ENCODE results near the gene SUPT5H. TPM values are rescaled to one million over a fixed set of nuclear protein-coding genes. Genes with fewer than 3 reads are reported as not detected.
A peak's percentile ranks its signal among the peaks of the same experiment; 100 is the strongest.

Gene SUPT5H
- total RNA-seq, 1 donor from 2014 or later: 142 TPM

DNA sequence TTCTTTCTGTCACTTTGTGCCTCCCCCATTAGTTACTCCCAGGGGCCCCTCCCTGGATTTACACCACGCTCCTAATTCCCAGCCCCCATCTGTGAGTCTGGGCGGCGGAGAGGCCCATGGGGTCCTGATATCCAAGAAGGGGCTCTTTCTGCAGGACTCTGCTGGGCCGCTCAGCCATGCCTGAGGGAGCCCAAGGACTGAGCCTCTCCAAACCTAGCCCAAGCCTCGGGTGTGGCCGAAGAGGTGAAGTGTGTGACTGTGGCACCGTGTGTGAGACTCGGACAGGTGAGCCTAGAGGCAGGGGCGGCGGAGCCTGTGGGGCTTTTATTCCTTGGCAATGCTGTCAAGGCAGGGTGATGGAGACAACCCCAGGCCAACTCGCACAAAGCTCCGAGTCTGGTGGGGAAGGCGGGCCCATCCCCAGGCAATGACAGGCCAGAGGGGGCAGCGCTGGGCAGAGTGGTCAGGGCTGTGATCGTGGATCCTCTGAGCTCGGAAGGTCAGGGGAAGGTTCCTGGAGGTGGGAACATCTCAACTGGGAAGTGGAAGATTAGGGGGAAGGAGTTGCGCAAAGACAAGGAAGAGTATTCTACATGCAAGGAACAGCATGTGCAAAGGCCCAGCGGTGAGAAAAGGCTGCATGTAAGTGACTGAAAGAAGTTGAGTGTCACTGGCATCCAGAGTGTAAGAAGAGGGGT is 31.3 kb upstream of the SUPT5H start:
- DNase-seq (ENCODE audit: low spot score in 2 of 2): peak in 1 of 2 donors; percentile 84

GRCh38 chr19:39415111-39416046 is 30.0 kb upstream of the SUPT5H start:
- H3K27ac ChIP-seq: peak overlapping the region; percentile 55 to 86
- intact Hi-C loops (cut with DNase I): no loop called here
- no peaks in the 10 kb centered on the region for H3K27me3 ChIP-seq
- H3K36me3 ChIP-seq: peaks cover 36 to 38% of the 10 kb centered on the region in 2 donors
- no peaks in the 10 kb centered on the region for H3K9me3 ChIP-seq
- TF ChIP-seq, protein P1, sequence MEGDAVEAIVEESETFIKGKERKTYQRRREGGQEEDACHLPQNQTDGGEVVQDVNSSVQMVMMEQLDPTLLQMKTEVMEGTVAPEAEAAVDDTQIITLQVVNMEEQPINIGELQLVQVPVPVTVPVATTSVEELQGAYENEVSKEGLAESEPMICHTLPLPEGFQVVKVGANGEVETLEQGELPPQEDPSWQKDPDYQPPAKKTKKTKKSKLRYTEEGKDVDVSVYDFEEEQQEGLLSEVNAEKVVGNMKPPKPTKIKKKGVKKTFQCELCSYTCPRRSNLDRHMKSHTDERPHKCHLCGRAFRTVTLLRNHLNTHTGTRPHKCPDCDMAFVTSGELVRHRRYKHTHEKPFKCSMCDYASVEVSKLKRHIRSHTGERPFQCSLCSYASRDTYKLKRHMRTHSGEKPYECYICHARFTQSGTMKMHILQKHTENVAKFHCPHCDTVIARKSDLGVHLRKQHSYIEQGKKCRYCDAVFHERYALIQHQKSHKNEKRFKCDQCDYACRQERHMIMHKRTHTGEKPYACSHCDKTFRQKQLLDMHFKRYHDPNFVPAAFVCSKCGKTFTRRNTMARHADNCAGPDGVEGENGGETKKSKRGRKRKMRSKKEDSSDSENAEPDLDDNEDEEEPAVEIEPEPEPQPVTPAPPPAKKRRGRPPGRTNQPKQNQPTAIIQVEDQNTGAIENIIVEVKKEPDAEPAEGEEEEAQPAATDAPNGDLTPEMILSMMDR (IDR thresholded peaks at IDR 0.05): no peak
- DNase-seq (ENCODE audit: low spot score in 2 of 2): peak in 1 of 2 donors; percentile 74
- H3K4me3 ChIP-seq: peak overlapping the region; percentile 66 to 97
- H3K4me1 ChIP-seq: peaks cover 9 to 29% of the 10 kb centered on the region in 2 donors

More for the DNA sequence above, 31.3 kb upstream of the SUPT5H start:
- H3K27me3 ChIP-seq: no peaks in the 10 kb centered on the region
- peak overlapping the region; percentile 66 to 97 for H3K4me3 ChIP-seq
- peaks cover 27 to 31% of the 10 kb centered on the region in 2 donors for H3K36me3 ChIP-seq
- peaks cover 9 to 31% of the 10 kb centered on the region in 2 donors for H3K4me1 ChIP-seq
- H3K27ac ChIP-seq: peak overlapping the region; percentile 86 to 100
- TF ChIP-seq, protein P1 (IDR thresholded peaks at IDR 0.05): no peak
- H3K9me3 ChIP-seq: no peaks in the 10 kb centered on the region
- intact Hi-C loops (cut with DNase I): loop anchor here (2.0 to 5.0 kb wide), 3 partner anchors 23 to 1162 kb away; partner anchors contain the start of genes MED29 and PAF1

DNA sequence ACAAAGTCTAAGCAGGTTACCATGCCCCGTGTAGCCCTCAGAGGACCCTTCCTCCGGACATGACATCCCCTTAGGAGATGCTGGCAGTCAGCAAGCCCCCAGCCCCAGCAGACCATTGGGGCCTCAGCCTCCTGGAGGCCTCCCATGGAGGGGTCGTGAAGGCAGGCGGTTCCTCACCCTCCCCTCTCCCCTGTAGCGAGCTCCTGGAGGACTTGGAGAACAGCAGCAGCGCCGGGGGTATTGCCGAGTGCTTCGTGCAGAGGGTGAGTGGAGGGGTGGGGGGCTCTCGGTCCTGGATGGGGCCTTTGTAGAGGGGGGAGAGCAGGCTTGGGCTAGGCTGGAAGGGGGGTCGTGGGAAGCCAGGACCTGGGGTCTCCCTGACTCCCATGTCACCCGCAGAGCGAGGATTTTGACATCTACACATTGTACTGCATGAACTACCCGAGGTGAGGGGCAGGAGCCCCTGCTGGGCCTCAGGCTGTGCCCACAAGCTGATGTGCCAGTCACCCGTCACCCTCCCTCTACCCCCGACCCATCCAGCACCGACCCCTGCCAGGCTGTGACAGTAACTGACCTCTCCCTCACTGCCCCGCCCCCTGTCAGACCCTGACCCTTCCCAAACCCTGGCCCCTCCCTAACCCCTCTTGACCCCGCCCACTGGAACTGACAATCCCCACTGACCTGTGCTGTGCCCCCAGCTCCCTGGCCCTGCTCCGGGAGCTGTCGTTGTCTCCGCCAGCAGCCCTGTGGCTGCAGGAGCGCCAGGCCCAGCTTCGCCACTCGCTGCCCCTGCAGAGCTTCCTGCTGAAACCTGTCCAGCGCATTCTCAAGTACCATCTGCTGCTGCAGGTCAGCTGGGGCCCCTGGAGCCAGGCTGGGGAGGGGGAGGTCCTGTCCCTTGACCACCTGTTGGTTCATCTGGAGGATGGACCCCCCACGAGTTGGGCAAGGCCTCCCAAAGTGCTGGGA is 28.9 kb upstream of the SUPT5H start:
- DNase-seq (ENCODE audit: low spot score in 2 of 2): no peak
- Histone ChIP-seq H3K9me3 (no peaks in the 10 kb centered on the region), H3K27me3 (no peaks in the 10 kb centered on the region), H3K36me3 (peaks cover 40 to 49% of the 10 kb centered on the region in 2 donors), H3K4me1 (peaks cover 9 to 25% of the 10 kb centered on the region in 2 donors), H3K4me3 (peak overlapping the region in 1 of 2 donors; percentile 97), H3K27ac (peak overlapping the region; percentile 55 to 86)
- intact Hi-C loops (cut with DNase I): no loop called here
- TF ChIP-seq, protein P1 (IDR thresholded peaks at IDR 0.05): no peak

- H3K27me3 ChIP-seq: no peaks in the 10 kb centered on the region
- DNase-seq (ENCODE audit: low spot score in 2 of 2): no peak
- no peak overlapping the region for H3K4me3 ChIP-seq
- H3K9me3 ChIP-seq: no peaks in the 10 kb centered on the region
- intact Hi-C loops (cut with DNase I): no loop called here
- peaks cover 9 to 25% of the 10 kb centered on the region in 2 donors for H3K4me1 ChIP-seq
- TF ChIP-seq, protein P1 (IDR thresholded peaks at IDR 0.05): no peak
- H3K27ac ChIP-seq: peak overlapping the region; percentile 10 to 50
- H3K36me3 ChIP-seq: peaks cover 52 to 60% of the 10 kb centered on the region in 2 donors
These were observed 27.8 kb upstream of the SUPT5H start for GRCh38 chr19:39417463-39418181.
